Daoy (cell line): ENCODE data around the gene CFAP46. TPM values are rescaled to one million over a fixed set of nuclear protein-coding genes. Genes with fewer than 3 reads are reported as not detected.
A peak's percentile ranks its signal among the peaks of the same experiment; 100 is the strongest.

Experiments used
- DNase-seq: peaks from one replicate; pipeline ENCODE4 v3.0.0-alpha.2; 2015; ENCODE audit warnings: low read depth
- total RNA-seq: library from RNA; depleted of rRNA; stranded (reverse); fragments of >200 nt; shearing (Covaris generic); gene quantifications from 2 replicates; pipeline ENCODE4 v1.2.3, GENCODE V29; 2014

The CFAP46 gene
- total RNA-seq, 1 experiment from 2014 or later: 4.4 TPM

DNA sequence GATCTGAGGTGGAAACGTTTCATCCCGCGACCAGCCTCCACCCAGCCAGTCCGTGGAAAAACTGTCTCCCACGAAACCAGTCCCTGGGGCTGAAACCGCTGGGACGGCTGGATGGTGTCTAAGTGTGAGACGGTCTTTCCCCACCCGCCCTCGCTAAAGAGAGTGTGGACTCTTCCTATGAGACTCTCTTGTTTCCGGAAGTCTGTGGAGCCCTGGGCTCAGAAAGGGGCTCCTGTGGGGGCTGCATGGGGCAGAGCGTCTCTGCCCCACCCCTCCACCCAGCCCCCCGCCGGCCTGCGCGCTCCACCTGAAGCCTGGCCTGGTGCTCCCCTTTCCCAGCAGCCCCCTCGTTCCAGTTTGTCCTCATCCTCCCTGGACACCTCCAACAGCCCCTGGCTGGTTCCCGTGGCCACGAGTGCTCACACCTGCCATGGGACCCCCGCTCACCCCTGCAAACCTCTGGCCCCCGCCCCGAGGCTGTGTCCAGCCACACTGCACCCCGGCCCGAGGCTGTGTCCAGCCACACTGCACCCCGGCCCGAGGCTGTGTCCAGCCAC is 28.7 kb downstream of the CFAP46 start:
- DNase-seq: no peak

DNA sequence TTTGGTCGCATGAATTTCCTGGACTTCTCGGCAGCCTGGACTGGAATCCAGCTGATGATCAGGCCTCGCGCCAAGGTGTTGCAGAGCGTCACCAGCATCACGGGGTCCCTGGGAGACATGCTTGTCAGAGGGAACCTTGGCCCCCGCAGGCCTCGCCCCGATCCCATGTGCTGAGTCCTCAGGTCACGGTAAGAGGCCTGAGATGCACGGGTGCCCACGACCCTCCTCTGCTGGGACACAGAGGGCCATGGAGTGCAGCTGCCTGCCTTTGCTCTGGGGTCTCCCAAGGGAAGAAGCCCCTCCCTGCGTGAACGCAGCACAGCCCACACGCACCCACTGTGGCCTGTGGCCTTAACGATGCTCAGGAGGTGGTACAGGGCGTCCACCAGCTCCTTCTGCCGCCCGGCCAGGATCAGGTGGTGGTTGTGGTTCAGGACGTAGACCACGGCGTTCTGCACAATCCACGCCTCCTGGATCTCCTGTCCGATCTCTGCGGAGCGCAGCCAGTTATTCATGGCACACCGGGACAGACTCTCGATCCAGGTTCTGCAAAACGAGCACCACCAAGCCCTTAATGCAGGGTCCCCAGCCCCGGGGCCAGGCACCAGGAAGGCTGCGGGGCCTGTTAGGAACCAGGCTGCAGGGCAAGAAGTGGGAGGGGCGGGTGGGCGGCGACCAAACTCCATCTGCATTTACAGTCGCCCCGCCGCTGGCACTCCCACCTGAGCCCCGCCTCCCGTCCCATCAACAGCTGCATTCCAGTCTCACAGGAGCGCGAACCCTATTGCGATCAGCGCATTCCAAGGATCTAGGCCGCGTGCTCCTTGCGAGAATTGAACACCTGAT is 29.4 kb downstream of the CFAP46 start:
- DNase-seq: no peak

DNA sequence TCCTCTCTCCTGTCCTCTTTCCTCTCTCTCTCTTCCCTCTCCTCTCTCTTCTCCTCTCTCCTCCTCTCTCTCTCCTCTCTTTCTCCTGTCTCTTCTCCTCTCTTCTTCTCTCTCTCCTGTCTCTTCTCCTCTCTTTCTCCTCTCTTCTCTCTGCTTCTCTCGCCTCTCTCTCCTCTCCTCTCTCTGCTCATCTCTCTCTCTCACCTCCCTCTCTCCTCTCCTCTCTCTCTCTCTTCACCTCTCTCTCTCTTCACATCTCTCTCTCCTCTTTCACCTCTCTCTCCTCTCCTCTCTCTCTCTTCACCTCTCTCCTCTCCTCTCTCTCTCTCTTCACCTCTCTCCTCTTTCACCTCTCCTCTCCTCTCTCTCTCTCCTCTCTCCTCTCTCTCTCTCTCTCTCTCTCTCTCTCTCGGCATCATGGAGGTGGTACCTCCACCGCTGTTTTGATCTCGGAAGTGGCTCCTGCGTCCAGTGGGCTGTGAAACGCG is 30.1 kb downstream of the CFAP46 start:
- no peak for DNase-seq

DNA sequence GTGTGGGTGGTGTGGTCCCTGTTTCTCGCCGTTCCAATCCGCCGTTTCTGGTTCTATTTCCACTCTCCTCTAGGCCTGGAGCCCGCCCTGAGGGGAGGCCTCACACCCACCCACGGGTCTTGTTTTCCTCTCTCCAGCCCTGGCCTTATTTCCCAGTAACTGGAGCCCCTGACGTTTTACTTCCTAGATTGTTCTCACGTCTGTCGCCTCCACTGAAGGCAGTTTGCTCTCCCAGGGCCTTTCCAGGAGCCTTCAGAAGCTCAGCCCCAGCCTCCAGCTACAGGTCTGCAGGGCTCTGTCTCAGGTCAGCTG is 30.6 kb downstream of the CFAP46 start:
- no peak for DNase-seq

DNA sequence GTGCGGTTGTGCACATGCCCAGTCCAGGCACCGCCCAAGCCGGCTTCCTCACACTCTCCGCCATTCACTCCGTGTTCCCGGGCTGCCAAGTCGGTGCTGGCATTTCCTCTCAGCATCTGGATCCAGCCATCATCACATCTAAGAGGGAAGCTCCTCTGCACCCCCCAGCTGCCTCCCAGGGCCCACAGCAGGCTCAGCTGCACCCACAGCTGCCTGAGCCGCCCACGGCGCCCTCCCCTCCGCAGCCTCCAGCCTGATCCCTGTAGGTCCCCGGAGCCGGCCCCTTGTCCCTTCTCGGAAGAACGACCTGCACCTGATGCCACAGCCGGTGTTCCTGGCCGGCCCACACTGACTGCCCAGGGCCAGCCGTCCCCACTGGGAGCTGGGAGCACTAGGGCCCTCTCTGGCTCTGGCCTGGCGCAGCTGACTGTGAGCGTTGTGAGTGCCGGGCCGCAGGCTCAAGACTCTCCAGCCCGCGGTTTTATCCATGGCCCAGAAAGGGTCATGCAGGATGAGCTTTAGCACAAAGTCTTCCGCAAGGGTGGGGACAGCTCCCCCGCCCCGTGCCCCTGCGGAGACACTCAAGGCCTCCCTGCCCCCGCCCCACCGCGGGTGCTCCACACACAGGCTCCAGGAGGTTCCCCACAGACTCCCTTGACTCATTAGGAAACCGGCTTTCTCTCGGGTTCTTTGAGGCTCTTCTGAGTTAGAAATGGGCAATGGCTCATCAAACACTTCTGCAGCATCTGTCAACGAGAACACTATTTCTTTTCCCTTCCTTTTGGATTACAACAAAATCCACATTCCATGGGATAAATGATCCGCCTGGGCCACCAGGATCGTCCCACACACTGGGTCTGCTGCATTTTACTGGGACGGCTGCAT is 31.2 kb downstream of the CFAP46 start:
- DNase-seq: no peak

DNA sequence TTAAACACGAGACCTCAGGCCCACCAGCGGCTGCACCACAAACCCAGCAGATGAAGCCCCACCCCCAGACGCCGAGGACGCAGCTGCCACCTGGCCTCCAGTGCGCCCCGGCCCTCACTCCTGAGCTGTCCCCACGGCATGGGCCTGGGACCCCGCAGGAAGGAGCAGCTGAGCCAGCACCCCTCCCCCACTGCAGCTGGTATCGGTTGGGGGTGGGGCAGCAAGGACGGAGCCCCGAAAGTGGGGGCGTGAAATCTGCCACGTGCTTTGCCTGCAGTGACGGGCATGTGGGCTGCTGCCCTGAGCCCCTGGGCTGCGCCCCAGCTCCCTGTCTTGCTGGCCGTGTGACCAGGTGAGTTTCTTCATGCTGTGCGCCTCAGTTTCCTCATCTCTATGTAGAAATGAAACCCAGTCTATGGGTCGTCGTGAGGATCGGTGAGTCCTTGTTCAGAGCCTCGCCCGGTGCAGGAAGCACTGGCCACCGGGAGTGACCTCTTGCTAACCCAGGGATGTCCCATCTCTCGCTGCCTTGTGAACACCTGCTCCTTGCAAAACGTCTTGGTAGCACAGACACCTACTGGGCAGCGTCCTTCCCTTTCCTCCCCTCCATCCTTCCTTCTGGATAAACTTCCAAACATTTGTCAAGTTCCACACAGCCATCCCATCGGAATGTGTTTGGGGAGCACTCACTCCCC is 32.0 kb downstream of the CFAP46 start:
- DNase-seq: no peak

DNA sequence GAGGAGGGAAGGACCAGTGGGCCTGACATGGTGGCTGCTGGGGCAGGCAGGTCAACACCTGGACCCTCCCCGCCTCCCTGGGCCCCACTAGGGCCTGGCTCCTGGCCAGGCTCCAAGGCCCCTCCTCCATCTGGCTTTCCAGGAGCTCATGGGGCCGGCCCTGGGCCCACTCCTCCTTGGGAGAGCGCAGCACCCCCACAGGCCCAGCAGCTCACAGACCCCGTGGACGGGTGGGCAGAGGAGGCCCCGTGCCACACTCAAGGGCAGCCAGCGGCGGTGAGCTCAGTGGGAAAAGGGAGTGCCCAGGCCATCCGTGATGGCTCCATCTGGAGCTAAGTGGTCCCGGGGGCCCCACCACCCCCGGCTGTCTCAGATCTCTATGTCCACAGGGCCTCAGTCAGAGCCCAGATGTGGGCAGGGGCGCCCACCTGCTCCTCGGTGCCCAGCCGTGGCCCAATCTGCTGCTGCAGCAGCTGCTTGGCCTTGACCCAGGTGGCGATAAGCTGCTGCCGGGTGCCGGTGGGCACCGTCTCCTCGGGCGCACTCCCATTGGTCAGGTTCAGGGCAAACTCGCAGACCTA is 32.8 kb downstream of the CFAP46 start:
- DNase-seq: no peak

DNA sequence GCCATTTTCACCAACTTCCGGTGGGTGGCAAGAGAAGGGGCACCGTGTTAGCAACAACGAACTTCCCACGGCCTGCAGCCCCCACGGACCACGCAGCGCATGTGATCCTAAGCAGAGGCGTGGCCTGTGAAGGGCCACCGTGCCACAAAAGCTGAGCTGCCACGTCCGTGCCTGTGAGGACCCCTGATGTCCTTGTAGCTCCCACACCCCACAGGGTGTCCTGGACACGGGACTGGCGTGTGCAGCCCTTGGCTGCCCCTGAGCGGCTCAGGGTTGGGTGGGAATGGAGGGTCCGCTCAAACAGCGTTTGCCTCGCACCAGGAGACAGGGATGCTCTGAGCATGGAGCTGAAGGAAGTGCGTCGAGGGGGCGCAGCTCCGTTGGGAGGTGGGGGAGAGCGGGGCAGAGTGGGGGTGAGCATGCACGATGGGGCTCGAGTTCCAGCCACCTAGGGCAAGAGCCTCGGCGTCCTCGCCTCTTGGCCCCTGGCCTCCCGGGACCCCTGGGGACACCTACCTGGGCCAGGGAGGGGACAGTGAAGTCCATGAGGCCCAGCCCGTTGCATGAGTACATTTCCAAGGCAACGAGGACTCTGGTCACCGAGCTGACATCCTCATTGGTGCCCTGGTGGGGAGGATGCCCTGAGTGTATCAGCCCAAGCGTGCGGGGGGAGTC is 33.6 kb downstream of the CFAP46 start:
- no peak for DNase-seq

DNA sequence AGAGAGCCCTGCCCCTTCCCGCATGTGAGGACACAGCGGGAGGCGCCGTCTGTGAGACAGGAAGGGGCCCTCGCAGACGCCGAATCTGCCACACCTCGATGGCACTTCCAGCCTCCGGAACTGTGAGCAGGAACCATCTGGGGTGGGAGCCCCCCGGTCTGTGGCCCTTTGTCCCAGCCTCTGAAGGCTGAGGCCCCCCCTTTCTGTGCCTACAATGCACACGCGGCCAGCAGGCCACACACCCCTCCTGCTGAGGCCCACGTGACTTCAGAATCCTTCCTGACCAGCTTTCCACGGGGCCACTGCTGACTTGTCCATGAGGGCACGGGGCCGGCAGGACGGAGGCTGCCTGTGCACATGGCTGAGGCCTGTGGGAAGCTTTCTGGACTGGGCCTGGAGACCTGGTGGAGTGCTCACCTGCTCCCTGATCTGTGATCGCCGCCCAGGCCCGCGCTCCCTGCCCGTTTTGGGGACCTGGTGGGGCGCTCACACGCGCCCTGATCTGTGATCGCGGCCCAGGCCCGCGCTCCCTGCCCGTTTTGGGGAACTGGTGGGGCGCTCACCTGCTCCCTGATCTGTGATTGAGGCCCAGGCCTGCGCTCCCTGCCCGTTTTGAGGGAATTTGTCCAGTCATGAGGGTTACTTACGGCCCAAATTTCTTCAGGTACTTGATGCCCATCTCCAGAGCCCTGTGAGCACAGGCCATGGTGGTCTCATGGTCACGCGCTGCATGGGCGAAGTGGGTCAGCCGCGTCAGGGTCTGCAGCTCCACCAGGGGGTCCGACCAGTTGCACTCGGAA is 34.3 kb downstream of the CFAP46 start:
- DNase-seq: no peak

DNA sequence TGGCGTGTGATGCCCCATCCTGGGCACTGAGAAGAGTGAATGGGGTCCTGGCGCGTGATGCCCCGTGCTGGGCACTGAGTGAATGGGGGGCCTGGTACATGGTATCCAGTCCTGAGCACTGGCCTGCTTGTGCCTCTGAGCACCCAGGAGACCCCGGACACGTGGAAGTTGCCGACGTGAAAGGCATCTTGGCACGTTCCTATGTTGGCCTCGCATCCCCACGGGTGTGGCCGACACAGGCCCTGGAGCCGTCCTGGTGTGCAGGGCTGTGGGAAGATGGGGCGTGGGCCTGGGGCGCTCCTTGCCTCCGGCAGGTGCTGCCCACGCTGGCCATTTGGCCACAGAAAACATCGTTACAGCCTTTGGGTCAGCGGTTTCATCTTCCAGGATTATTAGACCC is 35.5 kb downstream of the CFAP46 start:
- no peak for DNase-seq

DNA sequence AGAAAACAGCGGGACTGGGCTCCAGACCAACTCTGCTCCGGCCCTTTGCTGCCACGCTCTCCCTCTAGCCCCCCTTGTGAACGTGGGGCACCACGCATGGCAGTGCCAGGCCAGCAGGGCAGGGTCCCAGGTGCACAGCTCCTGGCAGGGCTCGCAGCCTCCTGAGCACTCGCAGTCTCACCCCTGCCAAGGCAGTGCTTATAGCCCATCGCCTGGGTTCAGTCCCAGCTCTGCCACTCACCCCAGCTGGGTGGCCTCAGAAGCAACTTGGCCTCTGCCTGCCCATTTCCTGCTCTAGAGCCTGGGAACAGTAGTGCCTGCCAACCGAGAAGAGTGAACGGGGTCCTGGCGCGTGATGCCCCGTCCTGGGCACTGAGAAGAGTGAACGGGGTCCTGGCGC is 36.3 kb downstream of the CFAP46 start:
- no peak for DNase-seq

DNA sequence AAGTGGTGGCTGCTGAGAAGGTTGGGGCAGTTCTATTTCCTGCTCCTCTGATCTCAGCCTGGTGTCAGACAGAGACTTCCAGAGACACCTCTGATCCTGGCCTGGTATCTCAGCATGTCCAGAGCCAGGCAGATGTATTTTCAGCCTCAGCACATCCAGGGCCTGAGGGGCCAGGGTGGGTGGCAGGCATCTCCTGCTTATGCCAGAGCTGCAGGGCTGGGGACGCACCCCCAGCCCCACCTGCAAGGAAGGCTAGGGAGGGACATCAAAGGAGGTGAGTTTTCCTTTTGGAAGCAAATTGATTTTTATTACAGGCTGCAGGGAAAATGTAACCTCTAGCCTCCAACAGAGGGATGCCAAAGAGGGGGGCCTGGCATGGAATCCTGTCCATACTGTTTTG is 36.7 kb downstream of the CFAP46 start:
- DNase-seq: no peak

DNA sequence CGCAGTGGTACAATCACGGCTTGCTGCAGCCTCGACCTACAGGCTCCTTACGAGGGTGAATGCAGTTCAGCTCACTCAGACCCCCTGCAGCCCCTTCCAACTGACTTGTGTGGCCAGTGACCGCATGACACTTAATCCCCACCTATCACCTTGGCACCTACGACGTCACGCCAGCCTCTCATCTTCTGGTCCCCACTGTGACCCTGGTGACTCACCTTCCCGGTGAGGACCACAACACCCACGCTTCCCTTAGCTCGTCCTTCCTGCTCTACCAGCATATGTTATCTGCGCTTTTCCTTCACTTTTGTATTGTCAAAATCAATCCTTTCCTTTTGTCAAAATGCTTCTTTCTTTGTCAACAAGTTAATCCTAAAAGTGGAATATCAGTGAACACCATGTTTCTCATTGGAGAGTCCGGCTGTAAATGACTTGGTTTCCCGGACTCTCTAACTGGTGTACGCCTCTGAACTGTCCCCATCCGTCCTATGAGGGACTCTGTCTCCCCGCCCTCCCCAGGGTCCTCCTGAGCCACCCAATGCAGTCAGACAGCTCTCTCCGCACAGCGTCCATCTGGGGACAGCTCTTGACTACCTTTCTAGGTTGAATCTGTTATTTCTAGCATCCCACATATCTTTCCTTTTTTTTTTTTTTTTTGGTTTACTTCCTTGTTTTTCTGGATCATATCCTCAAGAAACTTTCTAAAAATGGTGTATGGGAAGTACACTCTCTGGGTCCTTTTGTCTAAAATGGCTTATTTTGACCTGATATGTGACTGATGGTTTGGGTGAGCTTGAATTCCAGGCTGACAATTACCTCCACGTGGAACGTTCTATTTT is 37.3 kb downstream of the CFAP46 start:
- peak; percentile 34 for DNase-seq

DNA sequence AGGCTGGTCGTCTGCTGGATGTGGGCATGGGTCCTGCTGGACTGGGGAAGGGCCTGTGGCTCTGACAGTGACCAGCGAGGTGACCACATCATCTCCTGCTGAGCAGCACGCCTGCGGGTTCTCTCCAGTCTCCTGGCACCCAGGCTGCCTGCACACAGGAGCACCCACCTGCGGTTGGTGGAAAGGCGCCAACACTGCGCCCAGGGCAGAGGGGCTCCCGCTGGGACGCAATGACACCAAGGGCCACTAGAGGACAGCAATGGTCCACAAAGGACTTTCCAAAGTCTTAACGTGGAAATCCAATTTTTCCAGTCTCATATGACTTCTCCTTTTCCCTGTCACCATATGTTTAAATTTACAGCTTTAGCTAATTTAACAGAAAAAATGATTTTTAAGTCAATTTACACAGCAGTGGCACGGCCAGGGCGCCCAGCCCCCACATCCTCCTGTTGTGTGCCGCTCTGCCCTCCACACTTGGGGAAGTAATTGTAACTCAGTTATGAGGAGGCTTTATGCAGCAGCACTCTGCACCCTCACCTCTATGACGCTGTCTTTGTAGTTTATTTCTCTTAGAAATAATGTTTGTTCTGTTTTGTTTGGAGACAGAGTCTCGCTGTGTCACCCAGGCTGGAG is 38.1 kb downstream of the CFAP46 start:
- DNase-seq: peak; percentile 53

DNA sequence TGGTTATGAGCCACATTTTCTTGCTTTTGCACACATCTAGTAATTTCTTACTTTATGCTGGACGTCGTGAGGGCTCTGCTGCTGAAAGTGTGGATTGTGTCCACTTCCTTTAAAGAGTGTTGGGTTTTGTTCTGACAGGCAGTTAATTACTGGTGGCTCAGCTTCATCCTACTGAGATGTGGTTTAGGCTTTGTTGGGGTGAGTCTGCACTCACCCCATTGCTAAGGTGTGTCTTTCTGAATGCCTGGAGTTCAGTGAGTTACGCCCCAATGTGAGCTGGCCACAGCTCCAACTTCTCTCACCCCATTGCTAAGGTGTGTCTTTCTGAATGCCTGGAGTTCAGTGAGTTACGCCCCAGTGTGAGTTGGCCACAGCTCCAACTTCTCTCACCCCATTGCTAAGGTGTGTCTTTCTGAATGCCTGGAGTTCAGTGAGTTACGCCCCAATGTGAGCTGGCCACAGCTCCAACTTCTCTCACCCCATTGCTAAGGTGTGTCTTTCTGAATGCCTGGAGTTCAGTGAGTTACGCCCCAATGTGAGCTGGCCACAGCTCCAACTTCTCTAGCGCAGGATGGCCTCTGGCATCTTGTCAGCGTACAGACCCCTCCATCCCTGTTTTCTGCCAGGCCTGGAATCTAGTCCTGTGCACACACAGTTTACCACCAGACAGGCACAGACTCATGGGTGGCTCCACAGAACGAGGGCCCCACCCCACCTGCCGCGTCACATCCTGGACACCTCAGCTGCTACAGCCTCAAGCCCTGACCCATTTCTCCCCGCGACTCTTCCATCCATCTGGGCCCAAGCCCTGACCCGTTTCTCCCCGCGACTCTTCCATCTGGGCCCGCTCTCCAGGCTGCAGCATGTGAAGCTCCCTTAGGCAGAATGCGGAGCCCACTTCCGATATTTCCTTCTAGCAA is 39.5 kb downstream of the CFAP46 start:
- peak; percentile 28 for DNase-seq

DNA sequence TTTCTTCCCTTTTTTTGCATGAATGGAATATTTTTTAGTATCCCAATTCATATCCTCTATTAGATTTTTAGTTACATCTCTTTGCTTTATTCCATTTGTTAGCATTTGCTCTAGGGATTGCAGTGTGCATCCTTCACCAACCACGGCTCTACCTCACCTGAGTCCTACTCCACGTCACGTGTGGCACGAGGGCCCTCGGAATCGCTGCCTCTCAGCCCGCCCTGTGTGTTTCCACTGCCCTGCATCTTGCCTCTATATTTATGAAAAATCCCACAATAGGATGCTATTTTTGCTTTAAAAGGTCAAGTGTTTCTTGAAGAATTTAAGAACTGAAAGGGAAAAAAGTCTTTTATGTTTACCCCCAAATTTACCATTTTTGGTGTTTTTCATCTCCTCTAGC is 41.0 kb downstream of the CFAP46 start:
- no peak for DNase-seq

DNA sequence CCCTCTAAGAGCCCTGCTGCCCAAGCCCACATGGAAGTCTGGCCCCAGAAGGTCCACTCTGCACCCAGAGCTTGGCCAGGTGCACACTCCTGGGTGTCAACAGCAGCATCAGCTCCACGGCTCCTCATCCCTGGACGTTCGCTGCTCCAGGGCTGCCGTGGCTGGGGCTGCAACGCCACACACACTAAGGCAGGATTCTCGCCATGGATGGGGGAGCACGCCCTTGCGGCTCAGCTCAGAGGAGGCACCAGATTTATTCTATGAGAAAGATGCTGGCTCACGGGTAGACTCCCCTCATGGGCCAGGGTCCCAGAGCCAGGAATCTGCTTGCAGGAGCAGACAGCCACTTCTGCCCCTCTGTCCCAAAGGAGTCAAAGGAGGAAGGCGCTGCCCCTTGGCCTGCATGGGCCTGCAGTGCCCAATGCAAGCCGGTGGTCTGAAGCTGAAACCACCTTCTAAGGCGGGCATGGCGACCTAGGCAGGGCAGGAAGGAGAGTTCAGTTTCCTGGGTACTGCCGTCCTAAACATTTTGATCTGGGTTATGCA is 42.1 kb downstream of the CFAP46 start:
- no peak for DNase-seq

DNA sequence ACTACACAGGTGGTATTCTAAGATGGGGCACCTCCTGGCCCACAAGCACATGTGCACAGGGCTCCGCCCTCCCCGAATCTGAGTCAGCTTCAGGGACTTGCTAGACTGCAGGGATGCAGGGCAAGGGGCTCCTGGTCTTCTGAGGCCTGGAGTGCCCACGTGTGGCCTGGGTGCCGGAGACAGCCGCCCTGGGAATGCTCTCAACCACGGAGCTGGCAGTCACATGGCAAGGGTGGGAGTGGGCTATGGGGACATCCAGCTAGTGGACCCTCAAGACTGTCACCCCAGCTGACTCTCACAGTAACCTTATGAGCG is 42.7 kb downstream of the CFAP46 start:
- DNase-seq: no peak
